ENCODE measurements around the gene EIF2AK2.

Gene EIF2AK2

GRCh38 chr2:37070931-37071330, 85.8 kb downstream of the EIF2AK2 start:
- no peak overlapping the region for H2AFZ ChIP-seq (ENCODE audit: low read length)
- no peaks in the 10 kb centered on the region for H3K4me1 ChIP-seq (ENCODE audit: insufficient read depth, low read length, poor library complexity, severe bottlenecking)
- no peaks in the 10 kb centered on the region for H3K27me3 ChIP-seq (ENCODE audit: insufficient read depth, low read length, poor library complexity, severe bottlenecking)
- no peak overlapping the region for H3K9ac ChIP-seq (ENCODE audit: low read depth, low read length, poor library complexity, severe bottlenecking)
- H4K20me1 ChIP-seq (ENCODE audit: insufficient read depth, low read length, poor library complexity, severe bottlenecking): no peaks in the 10 kb centered on the region
- no peak overlapping the region for H3K4me3 ChIP-seq (ENCODE audit: low read length, poor library complexity, severe bottlenecking)
- no peaks in the 10 kb centered on the region for H3F3A ChIP-seq (ENCODE audit: low read depth)
- H3K36me3 ChIP-seq (ENCODE audit: insufficient read depth, low read length): peaks cover 49% of the 10 kb centered on the region
- no peak overlapping the region for H3K4me2 ChIP-seq (ENCODE audit: low read depth, low read length, poor library complexity, severe bottlenecking)
- no peaks in the 10 kb centered on the region for H3K79me2 ChIP-seq (ENCODE audit: insufficient read depth, low read length)
- no peak for TF ChIP-seq CTCF (conservative IDR thresholded peaks at IDR 0.05; ENCODE audit: low read length)
- TF ChIP-seq EZH2phosphoT487 (IDR thresholded peaks at IDR 0.05; ENCODE audit: borderline replicate concordance): no peak
- no peaks in the 10 kb centered on the region for H3K9me3 ChIP-seq (ENCODE audit: insufficient read depth, low read depth, low read length)
- H3K9me2 ChIP-seq (replicated peaks; ENCODE audit: low read depth, low read length): no peaks in the 10 kb centered on the region

GRCh38 chr2:37068686-37069085, 88.1 kb downstream of the EIF2AK2 start:
- Histone ChIP-seq H3K4me1 (ENCODE audit: insufficient read depth, low read length, poor library complexity, severe bottlenecking) (no peaks in the 10 kb centered on the region), H3K4me2 (ENCODE audit: low read depth, low read length, poor library complexity, severe bottlenecking) (no peak overlapping the region), H3K9ac (ENCODE audit: low read depth, low read length, poor library complexity, severe bottlenecking) (no peak overlapping the region), H3K4me3 (ENCODE audit: low read length, poor library complexity, severe bottlenecking) (no peak overlapping the region), H3K9me3 (ENCODE audit: insufficient read depth, low read depth, low read length) (no peaks in the 10 kb centered on the region), H3K27me3 (ENCODE audit: insufficient read depth, low read length, poor library complexity, severe bottlenecking) (no peaks in the 10 kb centered on the region), H3K79me2 (ENCODE audit: insufficient read depth, low read length) (no peaks in the 10 kb centered on the region), H3K9me2 (replicated peaks; ENCODE audit: low read depth, low read length) (no peaks in the 10 kb centered on the region), H2AFZ (ENCODE audit: low read length) (no peak overlapping the region), H3K36me3 (ENCODE audit: insufficient read depth, low read length) (peaks cover 58% of the 10 kb centered on the region), H4K20me1 (ENCODE audit: insufficient read depth, low read length, poor library complexity, severe bottlenecking) (no peaks in the 10 kb centered on the region), H3F3A (ENCODE audit: low read depth) (no peaks in the 10 kb centered on the region)
- TF ChIP-seq CTCF (conservative IDR thresholded peaks at IDR 0.05; ENCODE audit: low read length): no peak
- no peak for TF ChIP-seq EZH2phosphoT487 (IDR thresholded peaks at IDR 0.05; ENCODE audit: borderline replicate concordance)

- Histone ChIP-seq H3K9me3 (ENCODE audit: insufficient read depth, low read depth, low read length) (no peaks in the 10 kb centered on the region), H2AFZ (ENCODE audit: low read length) (no peak overlapping the region), H3F3A (ENCODE audit: low read depth) (no peaks in the 10 kb centered on the region), H3K79me2 (ENCODE audit: insufficient read depth, low read length) (no peaks in the 10 kb centered on the region), H3K27me3 (ENCODE audit: insufficient read depth, low read length, poor library complexity, severe bottlenecking) (no peaks in the 10 kb centered on the region), H3K36me3 (ENCODE audit: insufficient read depth, low read length) (peaks cover 69% of the 10 kb centered on the region), H3K4me3 (ENCODE audit: low read length, poor library complexity, severe bottlenecking) (no peak overlapping the region), H3K4me2 (ENCODE audit: low read depth, low read length, poor library complexity, severe bottlenecking) (no peak overlapping the region), H4K20me1 (ENCODE audit: insufficient read depth, low read length, poor library complexity, severe bottlenecking) (no peaks in the 10 kb centered on the region), H3K9me2 (replicated peaks; ENCODE audit: low read depth, low read length) (no peaks in the 10 kb centered on the region), H3K9ac (ENCODE audit: low read depth, low read length, poor library complexity, severe bottlenecking) (no peak overlapping the region), H3K4me1 (ENCODE audit: insufficient read depth, low read length, poor library complexity, severe bottlenecking) (no peaks in the 10 kb centered on the region)
- no peak for TF ChIP-seq CTCF (conservative IDR thresholded peaks at IDR 0.05; ENCODE audit: low read length)
- TF ChIP-seq EZH2phosphoT487 (IDR thresholded peaks at IDR 0.05; ENCODE audit: borderline replicate concordance): no peak
These were observed 95.0 kb downstream of the EIF2AK2 start for GRCh38 chr2:37061776-37062175.
